Astrocyte (in vitro differentiated cells and primary cell): Measurements from ENCODE around the gene ZNF407.

ENCODE experiments used
- EZH2 ChIP-seq: IDR thresholded peaks from 2 replicates; pipeline ENCODE4 v1.6.1; 2012; ENCODE audit warnings: mild to moderate bottlenecking, low read length, inconsistent platforms; ENCODE audit not compliant: insufficient read depth
- TF ChIP-seq, protein P1 (sequence below): IDR thresholded peaks from 2 replicates; pipeline ENCODE4 v1.5.1; 2011; ENCODE audit warnings: low read depth, mild to moderate bottlenecking, inconsistent platforms, low read length, moderate library complexity; ENCODE audit not compliant: insufficient read depth

GRCh38 chr18:74695170-74695569 is 97.5 kb downstream of the ZNF407 start:
- TF ChIP-seq, protein P1, sequence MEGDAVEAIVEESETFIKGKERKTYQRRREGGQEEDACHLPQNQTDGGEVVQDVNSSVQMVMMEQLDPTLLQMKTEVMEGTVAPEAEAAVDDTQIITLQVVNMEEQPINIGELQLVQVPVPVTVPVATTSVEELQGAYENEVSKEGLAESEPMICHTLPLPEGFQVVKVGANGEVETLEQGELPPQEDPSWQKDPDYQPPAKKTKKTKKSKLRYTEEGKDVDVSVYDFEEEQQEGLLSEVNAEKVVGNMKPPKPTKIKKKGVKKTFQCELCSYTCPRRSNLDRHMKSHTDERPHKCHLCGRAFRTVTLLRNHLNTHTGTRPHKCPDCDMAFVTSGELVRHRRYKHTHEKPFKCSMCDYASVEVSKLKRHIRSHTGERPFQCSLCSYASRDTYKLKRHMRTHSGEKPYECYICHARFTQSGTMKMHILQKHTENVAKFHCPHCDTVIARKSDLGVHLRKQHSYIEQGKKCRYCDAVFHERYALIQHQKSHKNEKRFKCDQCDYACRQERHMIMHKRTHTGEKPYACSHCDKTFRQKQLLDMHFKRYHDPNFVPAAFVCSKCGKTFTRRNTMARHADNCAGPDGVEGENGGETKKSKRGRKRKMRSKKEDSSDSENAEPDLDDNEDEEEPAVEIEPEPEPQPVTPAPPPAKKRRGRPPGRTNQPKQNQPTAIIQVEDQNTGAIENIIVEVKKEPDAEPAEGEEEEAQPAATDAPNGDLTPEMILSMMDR: no peak
- no peak for TF ChIP-seq EZH2
